ENCODE measurements around the gene TMBIM1. TPM values are rescaled to one million over a fixed set of nuclear protein-coding genes. Genes with fewer than 3 reads are reported as not detected.

Gene TMBIM1
- polyA plus RNA-seq, 1 of the 3 experiments (the other 2 are of a cell fraction): 7.8 TPM

DNA sequence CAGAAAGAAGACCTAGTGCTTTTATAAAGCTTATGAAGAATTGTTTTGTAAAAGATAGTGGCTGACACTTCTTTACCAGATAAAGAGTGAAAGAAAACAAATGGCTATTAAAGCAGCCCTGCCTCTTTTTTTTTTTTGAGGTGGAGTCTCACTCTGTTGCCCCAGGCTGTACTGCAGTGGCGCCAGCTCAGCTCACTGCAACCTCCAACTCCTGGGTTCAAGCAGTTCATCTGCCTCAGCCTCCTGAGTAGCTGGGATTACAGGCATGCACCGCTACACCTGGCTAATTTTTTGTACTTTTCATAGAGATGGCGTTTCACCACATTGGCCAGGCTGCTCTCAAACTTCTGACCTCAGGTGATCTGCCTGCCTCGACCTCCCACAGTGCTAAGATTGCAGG is 62.5 kb downstream of the TMBIM1 start:
- Histone ChIP-seq H4K20me1 (ENCODE audit: insufficient read depth) (peaks cover 12% of the 10 kb centered on the region), H3K4me2 (peak overlapping the region; percentile 38; the same call in 1 of the 2 replicates), H3K27ac (ENCODE audit: low read depth in 2 of 2, low read length in 1 of 2) (peak overlapping the region; percentile 64 to 89; a peak in 3 of 4 replicates), H3K36me3 (replicated peaks in 1 of 2; ENCODE audit: control insufficient read depth in 1 of 2, insufficient read depth in 2 of 2, low read length in 1 of 2) (peaks cover 65 to 86% of the 10 kb centered on the region in 2 experiments), H3F3A (replicated peaks; ENCODE audit: insufficient read depth) (peaks cover 51% of the 10 kb centered on the region), H3K27me3 (ENCODE audit: insufficient read depth) (no peaks in the 10 kb centered on the region), H3K4me3 (ENCODE audit: low read depth in 2 of 2, low read length in 1 of 2) (no peak overlapping the region), H2AFZ (ENCODE audit: low read depth) (no peak overlapping the region), H3K9me3 (no peaks in the 10 kb centered on the region), H3K79me2 (ENCODE audit: insufficient read depth) (peaks cover 83% of the 10 kb centered on the region), H3K9me2 (no peaks in the 10 kb centered on the region), H3K4me1 (ENCODE audit: control insufficient read depth in 1 of 2, insufficient read depth in 2 of 2, low read depth in 1 of 2, low read length in 1 of 2) (peaks cover 0 to 25% of the 10 kb centered on the region in 2 experiments), H3K9ac (no peak overlapping the region; the same call in 1 of the 2 replicates)
- 84% methylated on average over 4 of the region's 4 CpGs for WGBS (ENCODE audit: low lambda C conversion rate)
- ChIA-PET POLR2A (interaction anchor here (1.2 kb wide), 1 partner anchor 13 kb away, joined by 6 read pairs; the partner anchor contains the start of gene ARPC2), CTCF (interaction anchor here (0.7 kb wide), 1 partner anchor 444 kb away, joined by 3 read pairs; no protein-coding TSS in a partner anchor)
- DNase-seq: no peak
- TF ChIP-seq CHD2 (IDR thresholded peaks at IDR 0.05; ENCODE audit: low read length, partially characterized antibody) (no peak), NRF1 (IDR thresholded peaks at IDR 0.05; ENCODE audit: low read depth, low read length) (no peak), ZBTB33 (IDR thresholded peaks at IDR 0.05; ENCODE audit: borderline replicate concordance, low read depth) (no peak), TEAD4 (IDR thresholded peaks at IDR 0.05; ENCODE audit: borderline replicate concordance, insufficient read depth) (no peak), NFIC (IDR thresholded peaks at IDR 0.05; ENCODE audit: borderline replicate concordance) (no peak), RFX5 (IDR thresholded peaks at IDR 0.05; ENCODE audit: low read length) (no peak), POLR2AphosphoS5 (IDR thresholded peaks at IDR 0.05; ENCODE audit: low read depth, low read length) (no peak), TAF1 (IDR thresholded peaks at IDR 0.05; ENCODE audit: borderline replicate concordance, low read depth, low read length) (no peak), USF1 (IDR thresholded peaks at IDR 0.05; ENCODE audit: borderline replicate concordance, low read depth) (no peak), MXI1 (IDR thresholded peaks at IDR 0.05; ENCODE audit: low read depth, low read length) (no peak), FOXM1 (IDR thresholded peaks at IDR 0.05; ENCODE audit: low read depth) (no peak), GABPA (IDR thresholded peaks at IDR 0.05; ENCODE audit: low read depth) (no peak)
- TF ChIP-seq, protein P1, sequence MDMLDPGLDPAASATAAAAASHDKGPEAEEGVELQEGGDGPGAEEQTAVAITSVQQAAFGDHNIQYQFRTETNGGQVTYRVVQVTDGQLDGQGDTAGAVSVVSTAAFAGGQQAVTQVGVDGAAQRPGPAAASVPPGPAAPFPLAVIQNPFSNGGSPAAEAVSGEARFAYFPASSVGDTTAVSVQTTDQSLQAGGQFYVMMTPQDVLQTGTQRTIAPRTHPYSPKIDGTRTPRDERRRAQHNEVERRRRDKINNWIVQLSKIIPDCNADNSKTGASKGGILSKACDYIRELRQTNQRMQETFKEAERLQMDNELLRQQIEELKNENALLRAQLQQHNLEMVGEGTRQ (IDR thresholded peaks at IDR 0.05; ENCODE audit: borderline replicate concordance, low read depth, low read length): no peak
- TF ChIP-seq, protein P2, sequence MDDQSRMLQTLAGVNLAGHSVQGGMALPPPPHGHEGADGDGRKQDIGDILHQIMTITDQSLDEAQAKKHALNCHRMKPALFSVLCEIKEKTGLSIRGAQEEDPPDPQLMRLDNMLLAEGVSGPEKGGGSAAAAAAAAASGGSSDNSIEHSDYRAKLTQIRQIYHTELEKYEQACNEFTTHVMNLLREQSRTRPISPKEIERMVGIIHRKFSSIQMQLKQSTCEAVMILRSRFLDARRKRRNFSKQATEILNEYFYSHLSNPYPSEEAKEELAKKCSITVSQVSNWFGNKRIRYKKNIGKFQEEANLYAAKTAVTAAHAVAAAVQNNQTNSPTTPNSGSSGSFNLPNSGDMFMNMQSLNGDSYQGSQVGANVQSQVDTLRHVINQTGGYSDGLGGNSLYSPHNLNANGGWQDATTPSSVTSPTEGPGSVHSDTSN (IDR thresholded peaks at IDR 0.05): no peak
